HCT116 (cell line): Measurements from ENCODE around the gene CDK9. TPM values are rescaled to one million over a fixed set of nuclear protein-coding genes. Genes with fewer than 3 reads are reported as not detected.
A peak's percentile ranks its signal among the peaks of the same experiment; 100 is the strongest.

Experiments used
- ATAC-seq: fragments of 200-7000 bp; cut with Tn5 transposase; 2 replicates; pipeline ENCODE4 v1.9.1; 2020; ENCODE audit warnings: mild to moderate bottlenecking, moderate library complexity
- BruUV-seq: library from RNA; stranded (reverse); fragments of 400-500 nt; replicated peaks from 2 replicates; lab custom pipeline; 2021; lab: Mats Ljungman, UMichigan
- CTCF ChIA-PET: fragments of 300-600 bp; sonication (Branson Sonifier 250); formaldehyde crosslinking; loops from one replicate; lab custom pipeline; 2021; ENCODE audit warnings: antibody characterized with exemption; lab: Charles Lee
- POLR2A ChIA-PET: fragments of 300-600, 350-600 bp; sonication (Branson Sonifier 250); formaldehyde crosslinking; loops from one replicate; lab custom pipeline; 2021; ENCODE audit warnings: antibody characterized with exemption; lab: Charles Lee
- RAD21 ChIA-PET, 2 experiments: fragments of 300-600 bp; sonication (Branson Sonifier 250); formaldehyde crosslinking; loops; one replicate each; lab custom pipeline; 2023; ENCODE audit warnings: low total read pairs in 2 of 2; ENCODE audit not compliant: uncharacterized antibody in 2 of 2, unreplicated experiment in 2 of 2, low non-redundant PET in 1 of 2; lab: Charles Lee
- DNase-seq: peaks from one replicate; pipeline ENCODE4 v3.0.0-alpha.2; 2010; ENCODE audit warnings: low read depth, low spot score
- H2AFZ ChIP-seq: fragments of 200-600 bp; shearing (Covaris generic), sonication (generic); 2 replicates; pipeline ENCODE4 v1.6.1; 2017; ENCODE audit warnings: low read depth, mixed run types, mixed read lengths, antibody characterized with exemption, low read length; ENCODE audit not compliant: poor library complexity, severe bottlenecking
- H3K27ac ChIP-seq: 2 replicates; pipeline ENCODE4 v1.5.1; 2012; ENCODE audit warnings: low read depth, low read length
- H3K27me3 ChIP-seq: fragments of 200-600 bp; sonication (generic); 2 replicates; pipeline ENCODE4 v1.6.1; 2016; ENCODE audit warnings: mixed run types, low read length, mixed read lengths; ENCODE audit not compliant: insufficient read depth
- H3K36me3 ChIP-seq, 2 experiments: fragments of 200-500 bp in 1 of 2; fragments of 200-600 bp in 1 of 2; sonication (Bioruptor generic) in 1 of 2; sonication (generic) in 1 of 2; 2 replicates each; pipeline versions ENCODE4 v1.5.1 to v1.6.1; 2014 to 2016; ENCODE audit warnings: low read length in 2 of 2, inconsistent platforms in 1 of 2, mixed read lengths in 1 of 2, mixed run types in 1 of 2; ENCODE audit not compliant: insufficient read depth in 2 of 2, control insufficient read depth in 1 of 2
- H3K4me1 ChIP-seq, 2 experiments: fragments of 200-600 bp in 1 of 2; sonication (generic) in 1 of 2; 2 replicates each; pipeline versions ENCODE4 v1.5.1 to v1.6.1; 2012 to 2017; ENCODE audit warnings: low read length in 2 of 2, inconsistent platforms in 1 of 2, mild to moderate bottlenecking in 1 of 2, mixed read lengths in 1 of 2, mixed run types in 1 of 2, moderate library complexity in 1 of 2; ENCODE audit not compliant: insufficient read depth in 2 of 2, control insufficient read depth in 1 of 2
- H3K4me2 ChIP-seq: fragments of 200-600 bp; sonication (generic); 2 replicates; pipeline ENCODE4 v1.6.1; 2017; ENCODE audit warnings: mixed run types, low read length, mixed read lengths
- H3K4me3 ChIP-seq, 2 experiments: fragments of 200-600 bp in 1 of 2; sonication (generic) in 1 of 2; replicated peaks in 1 of 2; 2 replicates each; pipeline ENCODE4 v1.5.1; 2011 to 2016; ENCODE audit warnings: low read length in 2 of 2, control low read depth in 1 of 2, low read depth in 1 of 2, mild to moderate bottlenecking in 1 of 2, mixed read lengths in 1 of 2, mixed run types in 1 of 2
- H3K79me2 ChIP-seq: fragments of 200-600 bp; sonication (generic); 2 replicates; pipeline ENCODE4 v1.6.1; 2017; ENCODE audit warnings: mild to moderate bottlenecking, mixed run types, low read length, moderate library complexity, mixed read lengths; ENCODE audit not compliant: insufficient read depth
- H3K9ac ChIP-seq: fragments of 200-600 bp; sonication (generic); 2 replicates; pipeline ENCODE4 v1.6.1; 2016; ENCODE audit warnings: low read length, mixed read lengths
- H3K9me2 ChIP-seq: fragments of 200-600 bp; sonication (generic), shearing (Covaris generic); 2 replicates; pipeline ENCODE4 v1.6.1; 2017; ENCODE audit warnings: mixed run types, mild to moderate bottlenecking, moderate library complexity; ENCODE audit not compliant: insufficient read depth
- H3K9me3 ChIP-seq, 2 experiments: fragments of 200-500 bp in 1 of 2; fragments of 200-600 bp in 1 of 2; sonication (Bioruptor generic) in 1 of 2; sonication (generic) in 1 of 2; 2 replicates each; pipeline ENCODE4 v1.6.1; 2014 to 2017; ENCODE audit warnings: low read length in 2 of 2, mixed read lengths in 2 of 2, inconsistent platforms in 1 of 2, low read depth in 1 of 2, mild to moderate bottlenecking in 1 of 2, mixed run types in 1 of 2, moderate library complexity in 1 of 2; ENCODE audit not compliant: control insufficient read depth in 1 of 2, insufficient read depth in 1 of 2
- H4K20me1 ChIP-seq: fragments of 200-600 bp; sonication (generic), shearing (Covaris generic); 2 replicates; pipeline ENCODE4 v1.6.1; 2017; ENCODE audit warnings: mixed run types, mild to moderate bottlenecking, moderate library complexity; ENCODE audit not compliant: insufficient read depth
- CBX3 ChIP-seq: IDR thresholded peaks from 2 replicates; pipeline ENCODE4 v1.6.1; 2012; ENCODE audit warnings: low read depth
- CEBPB ChIP-seq: IDR thresholded peaks from 2 replicates; pipeline ENCODE4 v1.6.1; 2012; ENCODE audit warnings: low read depth
- ELF1 ChIP-seq: IDR thresholded peaks from 2 replicates; pipeline ENCODE4 v1.6.1; 2012; ENCODE audit warnings: low read depth, borderline replicate concordance
- EZH2 ChIP-seq: fragments of 200-600 bp; sonication (generic); IDR thresholded peaks from 2 replicates; pipeline ENCODE4 v1.6.1; 2017; ENCODE audit warnings: antibody characterized with exemption, mixed run types
- FOSL1 ChIP-seq: IDR thresholded peaks from 2 replicates; pipeline ENCODE4 v1.6.1; 2012; ENCODE audit warnings: low read depth
- POLR2AphosphoS5 ChIP-seq: IDR thresholded peaks from 2 replicates; pipeline ENCODE4 v1.6.1; 2011; ENCODE audit warnings: mild to moderate bottlenecking, low read depth, low read length, moderate library complexity
- RAD21 ChIP-seq: IDR thresholded peaks from 2 replicates; pipeline ENCODE4 v1.6.1; 2012; ENCODE audit warnings: low read depth, mild to moderate bottlenecking
- SIN3A ChIP-seq: IDR thresholded peaks from 2 replicates; pipeline ENCODE4 v1.6.1; 2012; ENCODE audit warnings: low read depth
- SP1 ChIP-seq: IDR thresholded peaks from 2 replicates; pipeline ENCODE4 v1.6.1; 2012; ENCODE audit warnings: low read depth
- SRF ChIP-seq: IDR thresholded peaks from 2 replicates; pipeline ENCODE4 v1.6.1; 2012; ENCODE audit warnings: low read depth
- TCF7L2 ChIP-seq: IDR thresholded peaks from 2 replicates; pipeline ENCODE4 v1.7.0; 2011; ENCODE audit warnings: borderline replicate concordance, inconsistent platforms; ENCODE audit not compliant: insufficient read depth, insufficient read length; ENCODE audit errors: extremely low read depth
- YY1 ChIP-seq: IDR thresholded peaks from 2 replicates; pipeline ENCODE4 v1.6.1; 2011; ENCODE audit warnings: low read length, low read depth, moderate library complexity, mild to moderate bottlenecking; ENCODE audit not compliant: insufficient replicate concordance; ENCODE audit errors: extremely low read depth
- ZFX ChIP-seq: fragments of 450-650 bp; IDR thresholded peaks from 2 replicates; pipeline ENCODE4 v1.6.1; 2017
- ZNF274 ChIP-seq: fragments of 200-500 bp; sonication (Bioruptor generic); IDR thresholded peaks from 2 replicates; pipeline ENCODE4 v1.6.1; 2014; ENCODE audit warnings: mild to moderate bottlenecking, low read depth, low read length, inconsistent platforms
- intact Hi-C: fragments of 100-400 bp; cut with micrococcal nuclease; formaldehyde crosslinking; loops from 2 replicates; pipeline ENCODE4 v1.10.0; 2022
- total RNA-seq: library from RNA; stranded (reverse); gene quantifications from one replicate; pipeline ENCODE4 v1.2.1, GENCODE V29; 2021; ENCODE audit not compliant: unreplicated experiment
- TF ChIP-seq, protein P1 (sequence below): IDR thresholded peaks from 2 replicates; pipeline ENCODE4 v1.6.1; 2012; ENCODE audit warnings: low read depth
- TF ChIP-seq, protein P2 (sequence below): IDR thresholded peaks from 2 replicates; pipeline ENCODE4 v1.6.1; 2012
- TF ChIP-seq, protein P3 (sequence below), 3 experiments: fragments of 200-600 bp in 1 of 3; sonication (generic) in 1 of 3; IDR thresholded peaks in 2 of 3; conservative IDR thresholded peaks in 1 of 3; 2 replicates each; pipeline ENCODE4 v1.5.1; 2012 to 2017; ENCODE audit warnings: low read depth in 2 of 3, low read length in 2 of 3, antibody characterized with exemption in 1 of 3, borderline replicate concordance in 1 of 3, control low read depth in 1 of 3, mild to moderate bottlenecking in 1 of 3, mixed read lengths in 1 of 3, mixed run types in 1 of 3, moderate library complexity in 1 of 3; ENCODE audit not compliant: insufficient read depth in 1 of 3

The CDK9 gene
- total RNA-seq, 1 experiment from 2014 or later, result 102 TPM

DNA sequence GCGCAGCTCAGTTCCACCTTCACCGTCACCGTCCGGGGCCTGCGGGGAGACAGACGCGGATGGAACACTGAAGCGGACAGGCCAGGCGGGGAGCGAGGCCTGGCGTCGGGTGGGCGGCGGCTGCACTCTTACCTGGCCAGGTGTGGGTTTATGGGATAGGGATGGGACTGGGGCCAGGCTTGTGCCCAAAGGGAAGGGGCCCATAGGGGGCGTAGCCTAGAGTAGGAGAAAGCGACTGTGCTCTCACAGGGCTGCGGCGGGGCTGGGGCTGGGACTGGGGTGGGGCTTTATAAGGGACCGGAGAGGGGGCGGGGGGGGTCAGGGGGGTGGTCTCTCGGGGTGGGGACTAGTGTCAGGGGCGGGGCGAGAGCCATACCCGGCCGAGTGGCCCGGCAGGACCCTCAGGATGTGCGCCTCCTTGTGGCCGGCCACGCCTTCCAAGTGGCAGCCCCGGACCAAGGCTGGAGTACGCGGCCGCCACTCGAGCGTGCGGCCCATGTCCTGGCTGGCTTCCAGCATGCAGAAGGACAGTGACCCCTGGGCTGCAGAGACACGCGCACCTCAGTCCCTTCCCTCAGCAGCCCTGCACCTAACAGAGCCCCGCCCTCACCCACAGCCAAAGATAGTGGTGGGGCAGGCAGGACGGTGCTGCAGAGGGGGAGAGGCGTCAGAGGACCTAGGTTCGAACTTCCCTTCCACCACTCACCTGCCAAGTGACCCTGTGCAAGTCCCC, 39.7 kb downstream of the CDK9 start (continued):
- no peak for TF ChIP-seq CBX3
- TF ChIP-seq, all 23 proteins: peak for 2

DNA sequence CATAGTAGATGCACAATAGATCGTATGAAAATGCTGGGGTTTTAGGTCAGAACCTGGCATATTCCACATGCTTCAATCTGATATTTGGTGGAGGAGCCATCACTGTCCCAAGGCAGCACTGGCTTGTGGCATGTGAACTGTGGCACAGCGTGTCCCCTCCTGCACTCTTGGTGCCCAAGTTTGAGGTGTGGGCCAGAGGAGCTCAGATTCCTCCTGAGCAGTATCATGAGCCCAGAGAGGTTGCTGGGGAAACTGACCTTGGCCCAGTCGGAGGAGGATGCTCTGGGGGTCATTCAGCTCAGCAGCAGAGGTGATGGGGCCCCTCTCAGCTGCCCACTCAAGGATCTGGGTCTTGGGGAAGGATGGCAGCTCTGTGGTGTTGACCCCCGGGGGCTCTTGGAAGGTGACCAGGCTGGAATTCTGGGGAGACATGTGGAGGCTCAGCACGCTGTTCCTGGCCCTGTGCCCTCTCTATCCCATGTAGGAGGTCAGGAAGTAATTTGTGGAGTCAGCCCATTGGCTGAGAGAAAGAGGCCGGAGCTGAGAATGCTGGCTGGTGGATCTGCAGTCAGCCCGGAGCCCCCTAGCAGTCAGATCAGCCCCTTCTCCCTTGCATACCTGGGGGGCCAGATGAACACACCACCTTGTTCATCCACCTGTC, 40.5 kb downstream of the CDK9 start:
- DNase-seq, result no peak
- no peak for TF ChIP-seq POLR2AphosphoS5
- no peak for TF ChIP-seq SIN3A
- TF ChIP-seq, protein P1, sequence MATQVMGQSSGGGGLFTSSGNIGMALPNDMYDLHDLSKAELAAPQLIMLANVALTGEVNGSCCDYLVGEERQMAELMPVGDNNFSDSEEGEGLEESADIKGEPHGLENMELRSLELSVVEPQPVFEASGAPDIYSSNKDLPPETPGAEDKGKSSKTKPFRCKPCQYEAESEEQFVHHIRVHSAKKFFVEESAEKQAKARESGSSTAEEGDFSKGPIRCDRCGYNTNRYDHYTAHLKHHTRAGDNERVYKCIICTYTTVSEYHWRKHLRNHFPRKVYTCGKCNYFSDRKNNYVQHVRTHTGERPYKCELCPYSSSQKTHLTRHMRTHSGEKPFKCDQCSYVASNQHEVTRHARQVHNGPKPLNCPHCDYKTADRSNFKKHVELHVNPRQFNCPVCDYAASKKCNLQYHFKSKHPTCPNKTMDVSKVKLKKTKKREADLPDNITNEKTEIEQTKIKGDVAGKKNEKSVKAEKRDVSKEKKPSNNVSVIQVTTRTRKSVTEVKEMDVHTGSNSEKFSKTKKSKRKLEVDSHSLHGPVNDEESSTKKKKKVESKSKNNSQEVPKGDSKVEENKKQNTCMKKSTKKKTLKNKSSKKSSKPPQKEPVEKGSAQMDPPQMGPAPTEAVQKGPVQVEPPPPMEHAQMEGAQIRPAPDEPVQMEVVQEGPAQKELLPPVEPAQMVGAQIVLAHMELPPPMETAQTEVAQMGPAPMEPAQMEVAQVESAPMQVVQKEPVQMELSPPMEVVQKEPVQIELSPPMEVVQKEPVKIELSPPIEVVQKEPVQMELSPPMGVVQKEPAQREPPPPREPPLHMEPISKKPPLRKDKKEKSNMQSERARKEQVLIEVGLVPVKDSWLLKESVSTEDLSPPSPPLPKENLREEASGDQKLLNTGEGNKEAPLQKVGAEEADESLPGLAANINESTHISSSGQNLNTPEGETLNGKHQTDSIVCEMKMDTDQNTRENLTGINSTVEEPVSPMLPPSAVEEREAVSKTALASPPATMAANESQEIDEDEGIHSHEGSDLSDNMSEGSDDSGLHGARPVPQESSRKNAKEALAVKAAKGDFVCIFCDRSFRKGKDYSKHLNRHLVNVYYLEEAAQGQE, result no peak
- no peak for TF ChIP-seq EZH2
- TF ChIP-seq, protein P2, sequence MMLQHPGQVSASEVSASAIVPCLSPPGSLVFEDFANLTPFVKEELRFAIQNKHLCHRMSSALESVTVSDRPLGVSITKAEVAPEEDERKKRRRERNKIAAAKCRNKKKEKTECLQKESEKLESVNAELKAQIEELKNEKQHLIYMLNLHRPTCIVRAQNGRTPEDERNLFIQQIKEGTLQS, result no peak
- no peak for TF ChIP-seq FOSL1
- no peak for TF ChIP-seq ZFX
- TF ChIP-seq ZNF274, result no peak
- TF ChIP-seq RAD21, result no peak
- TF ChIP-seq CEBPB, result no peak
- TF ChIP-seq SRF, result no peak
- TF ChIP-seq TCF7L2, result no peak
- no peak for TF ChIP-seq SP1
- TF ChIP-seq ELF1, result no peak
- TF ChIP-seq, protein P3, sequence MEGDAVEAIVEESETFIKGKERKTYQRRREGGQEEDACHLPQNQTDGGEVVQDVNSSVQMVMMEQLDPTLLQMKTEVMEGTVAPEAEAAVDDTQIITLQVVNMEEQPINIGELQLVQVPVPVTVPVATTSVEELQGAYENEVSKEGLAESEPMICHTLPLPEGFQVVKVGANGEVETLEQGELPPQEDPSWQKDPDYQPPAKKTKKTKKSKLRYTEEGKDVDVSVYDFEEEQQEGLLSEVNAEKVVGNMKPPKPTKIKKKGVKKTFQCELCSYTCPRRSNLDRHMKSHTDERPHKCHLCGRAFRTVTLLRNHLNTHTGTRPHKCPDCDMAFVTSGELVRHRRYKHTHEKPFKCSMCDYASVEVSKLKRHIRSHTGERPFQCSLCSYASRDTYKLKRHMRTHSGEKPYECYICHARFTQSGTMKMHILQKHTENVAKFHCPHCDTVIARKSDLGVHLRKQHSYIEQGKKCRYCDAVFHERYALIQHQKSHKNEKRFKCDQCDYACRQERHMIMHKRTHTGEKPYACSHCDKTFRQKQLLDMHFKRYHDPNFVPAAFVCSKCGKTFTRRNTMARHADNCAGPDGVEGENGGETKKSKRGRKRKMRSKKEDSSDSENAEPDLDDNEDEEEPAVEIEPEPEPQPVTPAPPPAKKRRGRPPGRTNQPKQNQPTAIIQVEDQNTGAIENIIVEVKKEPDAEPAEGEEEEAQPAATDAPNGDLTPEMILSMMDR (IDR thresholded peaks at IDR 0.05 in 2 of 3, conservative IDR thresholded peaks at IDR 0.05 in 1 of 3; ENCODE audit: borderline replicate concordance in 1 of 3, insufficient read depth in 1 of 3, low read depth in 2 of 3, low read length in 2 of 3), result no peak
- no peak for TF ChIP-seq YY1
- Histone ChIP-seq H3K79me2 (no peaks in the 10 kb centered on the region), H3K9me3 (no peaks in the 10 kb centered on the region), H3K27ac (no peak overlapping the region), H3K9ac (no peak overlapping the region), H2AFZ (no peak overlapping the region), H4K20me1 (no peaks in the 10 kb centered on the region), H3K36me3 (no peaks in the 10 kb centered on the region), H3K4me2 (0 out of 2 replicates have a peak overlapping the region, but pooled peaks have one; percentile 58), H3K9me2 (no peaks in the 10 kb centered on the region), H3K4me3 (no peak overlapping the region), H3K27me3 (no peaks in the 10 kb centered on the region), H3K4me1 (peaks cover 17 to 25% of the 10 kb centered on the region in 2 experiments)
- ChIA-PET CTCF (interaction anchor here (1.0 kb wide), 1 partner anchor 43 kb away, joined by 3 read pairs; no protein-coding TSS in a partner anchor), POLR2A (no interaction called here), RAD21 (interaction anchor here in 1 of 2 experiments (0.6 kb wide), 1 partner anchor 89 kb away, joined by 3 read pairs; no protein-coding TSS in a partner anchor)
- intact Hi-C loops, result no loop called here
- no peak for ATAC-seq
- no TSS peak for BruUV-seq
